Activated CD8-positive, alpha-beta memory T cell treated with anti-CD3 and anti-CD28 coated beads, Interleukin-2, amount 50 U/mL, for 24 hours (primary cell): ENCODE data around the gene SECISBP2L.

ENCODE experiments used
- DNase-seq: peaks from one replicate; pipeline ENCODE4 v3.0.0-alpha.2; 2020; ENCODE audit errors: extremely low read depth

Gene SECISBP2L

DNA sequence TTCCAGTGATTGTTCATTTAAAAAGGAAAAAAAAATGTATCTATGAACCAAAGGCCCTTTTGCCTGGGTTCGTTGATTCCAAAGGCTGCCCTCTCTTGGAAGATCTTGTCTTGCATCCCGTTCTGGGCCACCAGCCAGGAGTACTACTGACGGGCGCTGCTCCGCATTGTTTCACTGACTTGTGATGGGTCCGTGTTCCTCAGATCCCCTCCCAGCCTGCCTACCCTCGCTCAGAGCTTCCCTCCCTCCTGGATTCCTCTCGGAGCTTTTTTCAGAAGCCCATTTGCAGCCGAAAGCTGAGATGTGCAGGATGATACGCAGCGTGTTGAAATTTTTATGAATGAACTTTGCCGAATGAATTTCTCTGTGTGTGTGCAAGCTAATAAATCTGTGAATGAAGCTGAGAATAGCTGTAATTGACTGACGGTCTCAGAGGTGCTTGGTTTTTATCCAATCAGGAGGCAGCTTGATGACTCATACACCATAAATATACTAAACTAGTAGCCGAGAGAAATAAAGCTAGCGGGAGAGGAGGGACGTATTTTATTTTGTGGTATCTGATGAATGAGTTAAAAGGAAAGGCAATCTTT is 82.6 kb downstream of the SECISBP2L start, which contains the start of gene SHC4:
Gene SHC4, minus strand, starts transcription at position 396 of the 590 bp plus-strand sequence. CDS start 904 bp downstream, outside the sequence.
- DNase-seq = no peak

DNA sequence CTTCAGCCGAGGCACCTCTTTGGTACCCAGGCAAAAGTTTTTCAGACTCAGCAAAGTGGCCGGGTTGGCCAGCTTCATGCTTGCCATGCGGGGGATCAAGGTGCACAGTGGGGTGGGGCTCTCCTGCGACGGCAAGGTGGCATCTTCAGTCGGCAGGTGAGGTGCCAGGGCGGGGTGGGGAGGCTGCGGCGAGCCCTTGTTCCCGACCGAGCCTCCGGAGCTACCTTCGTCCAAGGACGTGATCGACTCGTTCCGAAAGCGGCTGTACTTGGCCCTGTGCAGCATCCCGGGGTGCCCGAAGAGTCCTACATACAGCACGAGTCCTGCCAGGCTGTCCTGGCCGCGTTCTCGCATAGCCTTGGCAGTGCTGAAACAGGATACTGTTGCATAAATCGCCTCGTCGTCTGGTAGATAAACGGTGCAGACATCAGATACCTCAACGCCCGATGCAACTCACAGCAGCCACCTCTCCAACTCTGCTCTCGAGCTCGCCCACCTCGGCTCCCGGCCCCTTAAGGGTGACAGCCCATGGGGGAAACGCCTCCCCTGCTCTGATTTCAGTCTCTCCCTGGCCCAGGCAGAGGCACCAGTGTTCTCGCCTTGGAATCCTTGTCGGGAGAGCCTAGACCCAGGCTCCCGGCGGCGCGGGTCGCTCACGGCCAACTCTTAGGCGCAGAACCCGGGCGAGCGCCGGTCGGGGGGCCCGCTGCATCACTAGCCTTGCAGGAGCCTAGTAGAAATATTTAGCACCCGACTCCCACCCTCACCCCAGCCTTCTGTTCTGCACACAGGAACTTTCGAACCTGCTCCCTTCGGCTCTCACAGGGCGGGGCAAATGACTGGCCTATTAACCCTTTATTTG is 83.4 kb downstream of the SECISBP2L start:
- no peak for DNase-seq

- DNase-seq = no peak
Measured at GRCh38 chr15:48955967-48956366, 90.3 kb downstream of the SECISBP2L start.

DNA sequence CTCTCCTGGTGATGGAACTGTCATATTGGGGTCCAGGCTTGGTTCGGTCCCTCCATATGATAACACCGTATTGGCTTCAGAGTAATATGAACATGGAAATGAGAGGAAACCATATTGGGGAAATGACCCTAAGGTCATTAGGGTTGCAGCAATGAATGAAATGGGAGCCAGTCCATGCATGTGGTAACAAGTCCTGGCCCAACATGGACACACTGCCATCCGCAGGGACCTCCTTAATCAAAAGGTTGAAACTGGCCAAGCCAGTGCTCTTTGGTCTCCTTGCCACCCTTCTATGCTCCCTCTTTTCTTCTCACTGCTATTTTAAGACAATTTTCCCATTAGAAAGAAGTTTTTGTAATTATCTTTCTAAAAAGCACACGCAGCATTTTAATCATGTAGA is 90.9 kb downstream of the SECISBP2L start:
- DNase-seq = no peak

- no peak for DNase-seq
Measured at GRCh38 chr15:48954538-48954937, 91.7 kb downstream of the SECISBP2L start.

GRCh38 chr15:48946840-48947187 is 99.4 kb downstream of the SECISBP2L start:
- no peak for DNase-seq

DNA sequence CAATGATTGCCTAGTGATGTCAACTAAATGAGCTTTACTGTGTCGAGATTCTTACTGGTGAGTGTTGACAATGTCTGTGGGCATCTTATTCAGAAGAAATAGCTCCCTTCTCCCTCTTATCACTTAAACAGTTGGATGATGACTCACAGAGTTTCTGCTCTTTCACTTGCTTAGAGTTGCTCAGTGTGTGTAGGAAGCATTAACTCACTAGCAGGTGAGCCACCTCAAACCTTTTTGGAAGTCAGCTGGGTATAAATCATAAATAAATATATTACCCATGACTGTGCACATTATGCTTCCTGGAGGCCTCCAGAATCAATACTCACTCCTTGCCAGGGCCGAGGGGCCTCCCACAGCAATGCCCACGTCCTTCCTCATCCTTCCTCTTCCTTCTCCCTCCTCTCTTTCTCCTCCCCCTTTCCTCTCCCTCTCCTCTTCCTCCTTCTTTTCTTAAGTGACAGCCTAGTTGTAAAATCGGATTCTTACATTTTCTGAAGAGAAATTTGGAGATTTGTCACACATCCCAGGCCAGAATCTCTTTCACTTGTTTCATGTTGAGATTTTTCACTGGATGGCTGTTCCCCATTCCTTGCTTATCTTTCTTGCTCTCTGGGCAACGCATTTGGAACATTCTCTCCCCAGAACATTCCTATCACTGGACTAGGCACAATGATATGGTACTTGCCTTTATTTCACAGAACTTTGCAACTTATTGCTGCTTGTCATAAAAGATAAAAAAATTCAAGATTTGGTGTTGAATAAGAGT is 100.0 kb downstream of the SECISBP2L start:
- no peak for DNase-seq

GRCh38 chr15:48945386-48945785 is 100.9 kb downstream of the SECISBP2L start:
- DNase-seq = no peak

DNA sequence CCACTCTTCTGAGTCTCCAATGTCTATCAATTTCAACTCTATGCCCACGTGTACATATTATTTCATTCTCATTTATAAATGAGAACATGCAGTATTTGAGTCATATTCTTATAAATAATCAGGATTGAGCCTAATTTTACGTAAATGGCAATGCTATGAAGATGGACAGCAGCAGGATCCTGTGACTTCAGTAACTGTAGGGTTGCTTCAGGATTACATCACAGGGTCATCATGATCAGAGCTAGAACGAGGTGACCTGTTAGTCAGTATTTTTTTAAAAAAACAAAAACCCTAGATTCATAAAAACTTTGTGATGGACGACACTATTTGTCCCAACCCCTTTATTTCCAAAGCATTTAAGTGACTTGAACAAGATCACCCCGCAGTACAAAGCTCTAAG is 104.3 kb downstream of the SECISBP2L start:
- DNase-seq = no peak

GRCh38 chr15:48940508-48940907 is 105.7 kb downstream of the SECISBP2L start:
- DNase-seq = no peak

- no peak for DNase-seq
Measured at GRCh38 chr15:48939648-48940047, 106.6 kb downstream of the SECISBP2L start.
